ENCODE measurements around the gene ZC3HAV1.
"Not testable (repeated sequence)": the region's sequence is repeated elsewhere in the genome, so short reads cannot be mapped to it uniquely, and the experiment has no call there.

The ZC3HAV1 gene

DNA sequence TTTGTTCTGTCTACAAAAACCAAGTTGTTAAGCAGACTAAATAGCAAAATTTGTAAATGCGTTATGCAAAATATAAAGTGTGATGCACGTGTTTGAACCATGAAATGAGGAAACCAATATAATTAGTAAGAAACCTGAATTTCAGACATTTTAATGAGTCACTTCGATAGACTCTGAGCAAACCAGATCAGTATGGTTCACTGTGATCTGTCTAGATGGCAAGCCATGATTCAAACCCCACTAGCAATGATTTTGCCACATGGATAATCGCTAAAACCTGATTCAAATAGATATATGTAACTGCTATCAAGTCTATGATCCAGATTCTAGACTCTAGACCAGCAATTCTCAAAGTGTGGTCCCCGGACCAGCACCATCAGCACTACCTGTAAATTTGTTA, 24.8 kb downstream of the ZC3HAV1 start:
- no peak for DNase-seq (ENCODE audit: low read depth)

DNA sequence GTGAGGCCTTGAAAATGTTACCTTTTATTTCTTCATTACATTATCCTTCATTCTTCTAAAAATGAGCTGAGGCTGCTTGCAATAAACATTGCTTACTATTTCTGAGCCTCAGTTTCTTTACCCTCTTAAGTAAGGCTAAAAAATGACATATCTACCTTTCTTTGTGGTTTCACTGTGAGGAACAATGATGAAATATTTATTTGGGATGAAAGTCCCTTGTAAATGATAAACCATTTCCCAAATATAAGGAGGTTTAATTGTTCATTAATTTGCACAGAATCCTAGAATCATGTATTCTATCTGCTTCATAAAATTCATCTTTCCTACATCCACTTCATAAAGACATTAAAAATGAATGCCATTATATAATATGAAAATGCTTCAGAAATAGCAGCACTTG, 27.9 kb downstream of the ZC3HAV1 start:
- no peak for DNase-seq (ENCODE audit: low read depth)

DNA sequence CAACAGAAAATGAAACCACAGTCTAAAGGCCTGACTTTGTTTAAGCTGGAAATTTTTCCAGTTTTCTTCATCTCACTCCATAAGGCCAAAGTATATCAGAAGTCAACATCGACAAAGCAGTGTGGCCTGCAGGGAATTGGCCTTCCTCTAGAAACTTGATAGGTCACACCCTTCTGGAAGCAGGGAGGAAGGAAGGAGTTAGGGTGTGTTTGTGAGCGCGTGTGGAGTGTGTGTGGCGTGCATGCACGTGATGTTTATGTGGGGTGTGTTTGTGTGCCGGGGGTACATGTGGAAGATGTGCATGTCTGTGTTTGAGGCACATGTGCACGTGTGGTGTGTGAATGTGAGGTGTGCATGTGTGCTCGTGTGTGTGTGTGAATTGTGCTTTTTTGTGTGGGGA, 28.6 kb downstream of the ZC3HAV1 start:
- no peak for DNase-seq (ENCODE audit: low read depth)

DNA sequence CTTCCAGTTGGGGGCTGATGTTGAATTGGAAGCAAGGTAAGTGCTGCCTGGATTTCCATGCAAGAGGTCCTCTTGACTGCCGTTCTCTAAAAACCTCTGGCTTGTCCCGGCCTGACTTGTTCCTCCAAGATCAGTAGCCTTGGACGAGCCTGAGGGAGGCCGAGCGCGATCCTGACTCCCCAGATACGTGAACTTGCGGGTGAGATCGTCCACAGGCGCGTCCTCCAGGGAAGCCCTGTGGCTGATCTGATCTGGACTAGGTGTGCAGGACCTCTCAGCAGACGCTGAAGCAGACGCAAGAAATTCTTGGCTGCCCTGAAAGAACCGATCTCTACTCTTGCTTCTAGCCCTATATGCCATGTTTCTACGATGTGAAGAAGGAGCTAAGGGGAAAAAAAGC, 29.7 kb downstream of the ZC3HAV1 start:
- no peak for DNase-seq (ENCODE audit: low read depth)

DNA sequence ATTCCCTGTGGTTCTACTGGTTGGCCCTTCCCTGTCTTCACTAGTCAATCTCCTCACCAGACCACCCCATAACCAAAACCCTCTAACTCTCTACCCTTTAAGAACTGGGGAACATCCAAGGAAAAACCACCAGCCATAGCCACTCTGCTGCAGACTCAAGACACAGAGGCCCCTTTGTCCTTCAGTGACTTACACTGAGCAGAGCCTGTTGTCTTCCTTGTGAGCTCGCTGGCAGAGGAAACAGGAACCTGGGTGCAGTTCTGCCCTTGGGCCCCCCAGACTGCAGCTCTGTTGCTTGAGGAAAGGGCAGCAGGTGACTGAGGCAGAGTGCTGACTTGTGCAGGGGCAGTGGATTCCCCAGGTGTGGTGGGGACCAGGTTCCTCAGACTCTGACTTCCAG, 30.6 kb downstream of the ZC3HAV1 start:
- no peak for DNase-seq (ENCODE audit: low read depth)

DNA sequence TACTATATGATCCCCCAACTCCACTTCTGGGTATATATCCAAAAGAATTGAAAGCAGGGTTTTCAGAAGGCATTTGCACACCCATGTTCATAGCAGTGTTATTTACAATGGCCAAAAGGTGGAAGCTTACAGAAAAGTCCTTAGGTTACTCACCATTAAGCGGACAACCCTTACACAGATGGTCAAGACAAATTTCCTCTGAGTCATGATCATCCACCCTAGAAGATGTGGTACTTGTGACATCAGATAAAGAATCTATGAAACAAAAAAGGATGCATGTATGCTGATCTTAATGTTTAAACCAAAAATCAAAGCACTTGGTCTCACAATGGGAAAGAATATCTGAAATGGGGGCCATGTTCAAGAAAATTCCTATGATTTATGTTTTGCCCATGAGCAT, 31.1 kb downstream of the ZC3HAV1 start:
- peak; percentile 70 for DNase-seq (ENCODE audit: low read depth)

DNA sequence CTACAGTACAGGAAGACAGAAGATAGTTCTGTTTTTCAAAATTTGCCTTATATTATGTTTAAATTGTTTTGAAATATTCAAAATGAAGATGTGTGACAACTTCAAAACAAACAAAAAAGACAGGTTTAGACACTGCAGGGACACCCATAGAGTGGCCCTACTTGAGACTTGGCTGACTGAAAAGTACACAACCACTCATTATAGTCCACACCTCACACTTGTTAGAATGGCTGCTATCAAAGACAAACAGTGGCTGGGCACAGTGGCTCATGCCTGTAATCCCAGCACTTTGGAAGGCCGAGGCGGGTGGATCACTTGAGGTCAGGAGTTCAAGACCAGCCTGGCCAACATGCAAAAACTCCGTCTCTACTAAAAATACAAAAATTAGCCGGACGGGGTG, 31.8 kb downstream of the ZC3HAV1 start:
- not testable (repeated sequence) for DNase-seq (ENCODE audit: low read depth)

DNA sequence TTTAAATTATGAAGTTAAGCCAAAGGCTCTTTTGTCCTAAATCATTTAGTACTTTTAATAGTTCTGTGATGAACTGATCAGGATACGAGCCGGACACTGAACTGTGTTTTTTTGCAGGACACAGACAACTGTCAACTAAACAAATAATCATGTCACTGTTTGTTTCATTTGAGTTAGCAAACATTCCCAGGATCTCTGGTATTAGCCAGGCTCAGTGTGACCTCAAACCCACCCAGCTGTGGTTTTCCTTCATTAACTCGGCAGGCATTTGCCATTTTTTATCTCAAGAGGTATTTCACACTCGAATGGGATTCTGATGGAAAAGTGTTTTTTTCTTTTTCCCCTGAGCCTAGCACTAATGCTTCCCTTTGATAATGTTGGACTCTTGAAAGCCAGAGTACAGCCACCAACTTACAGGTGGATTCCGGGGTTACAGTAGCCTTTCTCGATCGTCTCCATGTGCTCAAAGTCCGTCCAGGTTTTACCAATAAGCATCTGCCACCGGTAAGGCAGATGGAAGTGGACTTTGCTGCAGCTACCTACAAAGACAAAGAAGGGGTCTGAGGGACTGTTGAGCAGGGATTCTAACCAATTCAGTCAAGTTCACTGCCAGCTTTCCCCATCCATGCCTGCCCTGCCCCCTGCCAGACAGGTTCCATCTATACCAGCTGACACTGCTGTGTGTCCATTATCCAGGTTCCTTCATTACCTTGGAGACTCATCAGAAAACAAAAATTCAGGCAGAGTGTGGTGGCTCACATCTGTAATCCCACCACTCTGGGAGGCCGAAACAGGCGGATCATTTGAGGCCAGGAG, 33.4 kb downstream of the ZC3HAV1 start:
- no peak for DNase-seq (ENCODE audit: low read depth)

DNA sequence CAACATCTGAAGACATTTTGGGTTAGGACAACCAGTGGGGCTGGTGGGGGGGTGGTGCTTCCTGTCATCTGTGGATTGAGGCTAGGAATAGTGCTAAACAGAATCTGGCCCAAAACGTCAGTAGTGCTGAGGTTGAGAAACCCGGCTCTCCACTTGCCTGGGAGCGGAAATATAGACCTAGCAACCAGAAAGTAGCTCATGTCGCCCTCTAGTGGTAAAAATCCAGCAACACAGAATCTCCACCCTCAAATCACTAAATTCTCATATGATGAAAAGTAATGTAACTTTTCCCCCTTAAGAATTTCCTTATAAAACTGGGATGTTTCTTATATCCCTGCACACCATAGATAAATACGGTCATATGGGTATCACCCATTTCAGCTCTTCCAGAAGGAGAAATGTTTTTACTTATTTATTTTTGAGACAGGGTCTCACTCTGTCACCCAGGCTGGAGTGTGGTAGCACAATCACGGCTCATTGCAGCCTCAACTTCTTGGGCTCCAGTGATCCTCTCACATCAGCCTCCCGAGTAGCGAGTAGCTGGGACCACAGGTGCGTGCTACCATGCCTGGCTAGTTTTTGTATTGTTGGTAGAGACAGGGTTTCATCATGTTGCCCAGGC, 34.4 kb downstream of the ZC3HAV1 start:
- DNase-seq (ENCODE audit: low read depth), result peak; percentile 79

DNA sequence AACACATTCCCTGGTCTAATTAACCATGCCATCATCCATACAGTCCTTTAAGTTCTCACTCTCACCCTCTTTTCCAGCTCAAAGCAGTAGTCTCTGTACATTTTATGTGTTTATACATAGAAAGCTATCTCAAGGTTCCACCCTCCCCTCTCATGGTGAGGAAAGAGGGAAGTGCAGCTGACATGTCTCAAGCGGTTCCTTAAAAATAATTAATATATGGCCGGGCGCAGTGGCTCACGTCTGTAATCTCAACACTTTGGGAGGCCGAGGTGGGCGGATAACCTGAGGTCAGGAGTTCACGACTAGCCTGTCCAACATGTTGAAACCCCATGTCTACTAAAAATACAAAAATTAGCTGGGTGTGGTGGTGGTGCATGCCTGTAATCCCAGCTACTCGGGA, 36.7 kb downstream of the ZC3HAV1 start:
- no peak for DNase-seq (ENCODE audit: low read depth)

DNA sequence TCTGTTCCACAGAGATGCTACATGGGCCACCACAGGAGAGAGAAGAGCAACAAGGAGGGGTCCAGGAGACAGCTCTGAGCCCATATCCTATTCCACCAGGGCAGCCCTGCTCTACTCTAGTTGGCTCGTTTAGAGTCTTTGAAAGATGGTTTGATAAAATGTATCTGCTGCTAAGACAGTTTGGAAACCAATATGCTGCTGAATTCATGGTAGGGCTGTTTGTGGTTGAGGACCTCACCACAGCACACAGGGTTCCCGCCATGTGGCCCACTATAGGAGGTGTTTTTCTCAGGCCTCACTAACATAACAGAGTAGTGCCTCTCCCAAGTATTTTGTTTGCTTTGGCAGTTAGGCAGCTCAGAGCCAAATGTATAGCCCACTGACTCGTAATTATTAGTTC, 37.8 kb downstream of the ZC3HAV1 start:
- DNase-seq (ENCODE audit: low read depth), result no peak

DNA sequence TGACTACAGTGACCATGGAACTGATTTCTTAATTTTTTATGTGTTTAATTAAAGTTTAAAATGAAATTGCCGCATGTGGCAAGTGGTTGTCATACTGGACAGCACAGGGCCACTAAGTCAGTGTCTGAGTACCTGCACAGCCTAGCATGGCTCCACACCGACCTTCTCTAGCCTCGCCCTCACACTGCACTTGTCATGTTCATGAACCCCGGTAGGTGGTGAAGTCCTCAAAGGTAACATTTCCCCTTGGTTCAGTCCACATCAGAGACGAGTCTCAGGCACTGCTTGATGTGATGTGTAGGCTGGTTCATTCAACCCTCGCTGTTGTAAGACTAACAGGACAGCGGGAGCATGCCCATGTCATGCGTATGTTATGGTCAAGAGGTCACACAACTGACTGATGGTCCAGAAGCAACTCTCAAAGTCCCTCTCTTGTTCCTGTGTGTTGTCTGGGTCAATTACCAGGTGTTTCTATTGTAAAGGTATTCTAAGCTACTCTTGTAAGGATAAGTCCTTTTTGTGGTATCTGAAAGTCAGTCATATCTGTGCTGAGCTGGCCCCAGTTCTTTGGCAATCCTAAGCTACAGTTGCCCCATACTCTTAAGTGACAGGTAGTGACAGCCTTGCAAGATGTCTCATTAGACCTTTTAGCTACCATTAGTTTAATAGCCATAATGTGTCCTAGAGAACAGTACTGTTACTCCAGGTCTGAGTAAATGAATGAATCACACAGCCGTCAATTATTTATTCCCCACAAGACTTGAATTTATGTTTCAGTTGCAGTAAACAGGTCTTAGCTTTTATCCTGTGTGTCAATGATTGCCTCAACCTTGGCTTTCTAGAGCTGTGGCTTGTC, 40.7 kb downstream of the ZC3HAV1 start:
- DNase-seq (ENCODE audit: low read depth), result no peak

DNA sequence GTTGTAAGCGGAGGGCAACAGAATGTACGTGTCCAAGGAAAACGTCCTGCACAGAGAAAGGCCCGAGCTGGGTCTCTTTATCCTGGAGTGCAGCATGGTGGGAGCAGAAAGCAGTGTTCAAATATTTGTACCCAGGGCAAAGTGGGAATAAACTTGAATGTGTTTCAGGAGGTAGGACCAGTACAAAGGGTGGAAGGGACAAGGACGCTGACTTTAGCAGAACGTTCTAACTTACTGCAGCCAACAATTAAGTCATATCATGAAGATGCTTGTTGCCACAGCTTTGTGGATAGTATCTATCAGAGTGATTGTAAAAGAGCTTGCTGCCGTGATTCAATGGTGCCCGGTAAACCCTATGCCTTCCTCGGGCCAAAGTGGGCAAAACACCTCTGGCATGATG, 43.2 kb downstream of the ZC3HAV1 start:
- DNase-seq (ENCODE audit: low read depth), result no peak

DNA sequence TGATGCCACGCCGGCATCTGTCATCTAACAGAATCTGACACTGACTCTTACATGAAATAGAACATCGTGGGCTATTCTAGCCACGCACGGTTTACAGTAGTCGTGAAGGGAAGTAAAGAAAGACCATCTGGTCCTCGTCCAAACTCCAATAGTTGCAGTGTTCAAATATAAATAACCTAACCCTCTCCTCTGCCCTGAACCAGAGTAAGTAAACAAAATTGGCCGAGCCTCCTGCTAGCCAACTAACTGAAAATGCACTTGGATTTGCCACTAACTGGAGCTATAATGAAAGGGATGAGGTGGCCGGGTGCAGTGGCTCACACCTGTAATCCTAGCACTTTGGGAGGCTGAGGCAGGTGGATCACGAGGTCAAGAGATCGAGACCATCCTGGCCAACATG, 44.2 kb downstream of the ZC3HAV1 start:
- no peak for DNase-seq (ENCODE audit: low read depth)

DNA sequence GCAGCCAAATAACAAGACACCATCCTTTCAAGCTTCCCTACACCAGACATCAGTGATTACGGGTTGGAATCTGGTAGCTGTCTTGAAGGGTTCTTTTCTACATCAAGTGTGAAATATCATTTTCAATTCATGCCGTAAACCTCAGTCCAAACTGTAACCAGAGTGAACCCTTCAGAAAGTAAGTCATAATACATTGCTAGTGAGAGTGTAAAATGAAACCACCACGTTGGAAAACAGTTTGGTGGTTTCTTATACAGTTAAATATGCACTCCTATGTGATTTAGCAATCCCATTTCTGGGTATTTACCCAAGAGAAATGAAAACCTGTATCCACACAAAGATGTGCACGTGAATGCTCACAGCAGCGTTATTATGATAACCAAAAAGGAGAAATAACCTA, 48.1 kb downstream of the ZC3HAV1 start:
- peak; percentile 38 for DNase-seq (ENCODE audit: low read depth)

DNA sequence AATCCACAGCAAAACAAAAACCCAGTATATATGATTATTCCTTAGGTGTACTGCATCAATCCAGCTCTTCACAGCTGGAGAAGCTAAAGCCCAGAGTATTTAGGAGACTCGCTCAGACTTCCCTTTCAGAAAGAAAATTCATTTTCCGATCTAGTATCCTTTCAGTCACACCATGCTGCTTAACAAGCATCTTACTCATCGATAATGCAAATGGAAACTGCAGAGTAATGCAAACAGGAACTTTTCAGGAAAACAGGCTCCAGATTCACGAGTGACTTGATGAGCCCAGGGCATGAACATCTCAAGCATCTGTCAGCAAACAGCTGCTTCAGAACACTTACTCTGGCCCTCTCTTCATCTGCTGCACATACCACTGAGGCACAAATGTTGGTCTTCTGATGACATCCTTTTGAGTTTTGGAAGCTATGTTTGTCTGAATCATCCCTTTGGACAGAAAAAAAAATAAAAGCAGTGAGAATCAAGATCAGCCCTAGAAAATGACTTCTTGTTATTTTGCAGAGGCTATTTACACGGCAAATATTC, 48.8 kb downstream of the ZC3HAV1 start:
- DNase-seq (ENCODE audit: low read depth), result peak; percentile 22

DNA sequence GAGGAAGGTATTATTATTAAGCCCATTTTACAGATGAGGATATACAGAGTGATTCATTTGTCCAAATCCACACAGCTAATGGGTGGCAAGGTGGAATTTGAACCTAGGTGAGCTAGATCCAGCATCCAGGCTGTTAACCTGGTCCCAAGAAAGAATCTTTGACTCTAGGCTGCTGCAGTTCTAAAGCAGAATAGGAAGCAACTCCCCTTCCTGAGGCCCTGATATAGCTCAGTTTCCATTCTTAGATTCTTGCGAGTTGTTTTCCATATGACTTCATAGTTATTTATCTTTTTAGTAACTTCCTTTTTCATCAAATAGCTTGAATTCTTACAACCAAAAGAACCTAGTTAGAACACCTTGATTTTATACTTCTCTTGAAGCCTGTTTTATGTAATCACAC, 49.6 kb downstream of the ZC3HAV1 start:
- no peak for DNase-seq (ENCODE audit: low read depth)

DNA sequence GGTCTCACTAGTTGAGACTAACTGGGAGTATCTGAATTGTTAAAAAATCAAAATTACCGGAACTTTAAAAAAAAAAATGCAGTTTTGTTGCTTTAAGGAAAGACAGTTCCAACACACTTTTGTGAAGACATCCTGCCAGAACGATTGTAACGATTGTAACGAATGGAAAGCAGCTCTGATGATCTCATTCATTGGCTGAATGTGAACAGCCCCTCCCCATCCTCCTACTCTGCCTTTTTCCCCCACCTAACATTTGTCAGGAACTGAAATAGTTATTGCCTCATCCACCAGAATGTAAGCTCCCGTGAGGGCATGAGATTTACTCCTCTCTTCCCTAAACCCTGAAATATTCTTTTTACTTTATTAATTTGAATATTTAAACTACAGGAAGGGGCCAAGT, 50.6 kb downstream of the ZC3HAV1 start:
- peak; percentile 22 for DNase-seq (ENCODE audit: low read depth)

DNA sequence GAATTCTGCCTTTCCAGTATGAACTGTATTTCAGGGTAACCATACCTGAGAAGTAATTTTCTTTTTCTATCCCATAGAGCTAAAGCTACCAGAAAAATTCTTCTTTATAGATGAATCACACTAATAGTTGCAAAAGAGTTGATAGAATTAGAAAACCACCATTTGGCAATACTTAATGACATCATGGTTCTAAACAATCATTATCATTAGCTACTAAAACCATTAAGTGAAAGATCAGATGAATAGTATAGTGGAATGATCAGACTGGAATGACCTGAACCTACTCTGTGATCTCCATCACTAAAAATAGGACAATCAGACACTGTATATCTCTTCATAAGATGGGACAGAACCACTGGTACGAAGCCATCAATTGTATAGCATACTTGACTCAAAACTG, 53.8 kb downstream of the ZC3HAV1 start:
- DNase-seq (ENCODE audit: low read depth), result no peak

DNA sequence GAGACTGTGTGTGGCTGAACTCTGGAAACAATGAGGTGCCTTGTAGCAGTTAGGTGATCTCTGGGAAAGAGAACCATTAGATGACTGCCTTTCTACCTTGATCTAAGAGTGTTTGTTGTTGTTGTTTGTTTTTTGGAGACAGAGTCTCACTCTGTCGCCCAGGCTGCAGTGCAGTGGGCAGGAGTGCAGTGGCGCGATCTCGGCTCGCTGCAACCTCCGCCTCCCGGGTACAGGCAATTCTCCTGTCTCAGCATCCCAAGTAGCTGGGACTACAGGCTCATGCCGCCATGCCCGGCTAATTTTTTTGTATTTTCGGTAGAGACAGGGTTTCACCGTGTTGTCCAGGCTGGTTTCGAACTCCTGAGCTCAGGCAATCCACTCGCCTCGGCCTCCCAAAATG, 54.9 kb downstream of the ZC3HAV1 start:
- not testable (repeated sequence) for DNase-seq (ENCODE audit: low read depth)

DNA sequence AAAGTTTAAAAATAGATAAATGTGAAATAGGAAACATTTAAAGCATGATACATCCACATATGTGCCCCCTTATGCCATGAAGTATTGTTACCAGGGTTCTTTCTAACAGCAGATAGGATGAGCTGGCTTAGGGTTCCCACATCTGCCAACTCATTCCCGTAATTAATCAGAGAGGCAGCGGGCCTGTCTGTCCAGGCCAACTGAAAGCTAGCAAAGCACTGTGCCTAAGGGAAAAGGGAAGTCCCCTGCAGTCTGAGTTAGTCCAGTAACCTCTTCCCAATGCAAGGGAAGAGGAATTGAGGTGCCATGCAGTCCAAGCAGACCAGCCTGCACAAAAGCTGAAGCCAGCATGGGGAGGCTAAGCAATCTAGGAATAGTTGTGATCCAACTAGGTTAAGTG, 55.4 kb downstream of the ZC3HAV1 start:
- peak; percentile 26 for DNase-seq (ENCODE audit: low read depth)

DNA sequence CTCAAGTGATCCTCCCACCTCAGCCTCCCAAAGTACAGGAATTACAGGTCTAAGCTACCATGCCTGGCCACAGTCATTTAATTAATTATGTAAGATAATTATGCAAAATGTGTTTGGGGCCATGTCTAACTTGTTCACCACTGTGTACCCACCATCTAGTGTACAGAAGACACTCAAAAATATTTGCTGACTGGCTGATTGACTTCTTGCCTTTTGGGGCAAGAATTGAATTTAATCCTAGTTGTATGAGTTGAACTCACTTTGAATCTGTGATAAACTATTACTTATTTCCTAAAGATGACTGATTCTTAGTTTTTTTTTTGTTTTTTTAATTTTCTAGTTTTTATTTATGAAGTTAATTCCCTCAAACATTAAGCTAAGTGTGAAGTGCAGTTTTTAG, 57.9 kb downstream of the ZC3HAV1 start:
- no peak for DNase-seq (ENCODE audit: low read depth)

DNA sequence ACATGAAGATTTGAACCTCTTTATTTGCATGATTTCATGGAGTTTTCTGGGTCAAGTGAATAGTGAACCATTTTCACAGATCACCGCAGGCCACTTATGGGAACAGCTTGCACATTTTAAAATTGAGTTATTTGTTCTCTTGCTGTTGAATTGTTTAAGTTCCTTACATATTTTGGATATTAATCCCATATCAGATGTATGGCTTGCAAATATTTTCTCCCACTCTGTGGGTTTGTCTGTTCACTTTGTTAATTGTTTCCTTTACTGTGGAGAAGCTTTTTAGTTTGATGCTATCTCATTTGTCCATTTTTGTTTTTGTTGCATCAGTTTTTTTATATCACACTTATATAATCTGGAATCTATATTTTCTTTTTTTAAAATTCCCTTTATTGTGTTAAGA, 59.6 kb downstream of the ZC3HAV1 start:
- DNase-seq (ENCODE audit: low read depth), result no peak
